ENCODE results near the gene FAP.

GRCh38 chr2:162126527-162126926 is 116.7 kb downstream of the FAP start:
- TF ChIP-seq CTCF (IDR thresholded peaks at IDR 0.05): no peak
- TF ChIP-seq POLR2A (IDR thresholded peaks at IDR 0.05): no peak
